Keratinocyte (primary cell): Measurements from ENCODE around the gene RUVBL2. TPM values are rescaled to one million over a fixed set of nuclear protein-coding genes. Genes with fewer than 3 reads are reported as not detected.

Source experiments
- DNase-seq: peaks from one replicate; pipeline ENCODE4 v3.0.0-alpha.2; 2011; ENCODE audit warnings: low read depth, missing footprints, low spot score
- FAIRE-seq: peaks from 2 replicates; lab custom pipeline; 2011; peaks lifted over from hg19 to GRCh38; lab: Jason Lieb, UNC
- H2AFZ ChIP-seq: 2 replicates; pipeline ENCODE4 v1.6.0; 2012; ENCODE audit warnings: low read length, control low read depth, inconsistent platforms; ENCODE audit not compliant: control insufficient read depth
- H3K27ac ChIP-seq: 2 replicates; pipeline ENCODE4 v1.5.1; 2011; ENCODE audit warnings: low read length; ENCODE audit not compliant: control insufficient read depth, insufficient read depth
- H3K27me3 ChIP-seq: 3 replicates; pipeline ENCODE4 v1.6.0; 2011; ENCODE audit warnings: low read length; ENCODE audit not compliant: control insufficient read depth, insufficient read depth; ENCODE audit errors: extremely low read depth
- H3K36me3 ChIP-seq, 2 experiments: 2 replicates in 1 of 2; 3 replicates in 1 of 2; pipeline ENCODE4 v1.5.1; 2011; ENCODE audit warnings: low read length in 2 of 2, mild to moderate bottlenecking in 1 of 2; ENCODE audit not compliant: control insufficient read depth in 2 of 2, insufficient read depth in 2 of 2; ENCODE audit errors: extremely low read depth in 1 of 2
- H3K4me1 ChIP-seq: 3 replicates; pipeline ENCODE4 v1.5.1; 2011; ENCODE audit warnings: low read length; ENCODE audit not compliant: control insufficient read depth, insufficient read depth; ENCODE audit errors: extremely low read depth
- H3K4me2 ChIP-seq: 3 replicates; pipeline ENCODE4 v1.6.0; 2011; ENCODE audit warnings: low read depth, low read length; ENCODE audit not compliant: control insufficient read depth, insufficient read depth; ENCODE audit errors: extremely low read depth
- H3K4me3 ChIP-seq, 3 experiments: fragments of 200-600 bp in 1 of 3; sonication (generic) in 1 of 3; 2 replicates in 2 of 3; 3 replicates in 1 of 3; pipeline ENCODE4 v1.5.1; 2011 to 2016; ENCODE audit warnings: low read length in 3 of 3, mild to moderate bottlenecking in 3 of 3, control low read depth in 2 of 3, inconsistent platforms in 1 of 3, low read depth in 1 of 3, mixed read lengths in 1 of 3, mixed run types in 1 of 3, moderate library complexity in 1 of 3; ENCODE audit not compliant: control insufficient read depth in 2 of 3, insufficient read depth in 2 of 3; ENCODE audit errors: extremely low read depth in 1 of 3
- H3K79me2 ChIP-seq: 2 replicates; pipeline ENCODE4 v1.6.0; 2012; ENCODE audit warnings: low read length; ENCODE audit not compliant: control insufficient read depth, insufficient read depth
- H3K9ac ChIP-seq: 3 replicates; pipeline ENCODE4 v1.6.0; 2011; ENCODE audit warnings: low read length; ENCODE audit not compliant: control insufficient read depth, insufficient read depth; ENCODE audit errors: extremely low read depth
- H3K9me1 ChIP-seq: 3 replicates; pipeline ENCODE4 v1.6.0; 2011; ENCODE audit warnings: low read length; ENCODE audit not compliant: control insufficient read depth, insufficient read depth; ENCODE audit errors: extremely low read depth
- H3K9me3 ChIP-seq: 2 replicates; pipeline ENCODE4 v1.5.1; 2012; ENCODE audit warnings: low read depth, low read length; ENCODE audit not compliant: control insufficient read depth
- H4K20me1 ChIP-seq: 3 replicates; pipeline ENCODE4 v1.6.0; 2011; ENCODE audit warnings: low read length; ENCODE audit not compliant: control insufficient read depth, insufficient read depth; ENCODE audit errors: extremely low read depth
- CTCF ChIP-seq, 3 experiments: IDR thresholded peaks in 1 of 3; conservative IDR thresholded peaks in 1 of 3; optimal IDR thresholded peaks in 1 of 3; 2 replicates in 2 of 3; 3 replicates in 1 of 3; pipeline versions ENCODE3 to v1.5.1; 2011; ENCODE audit warnings: low read length in 3 of 3, mild to moderate bottlenecking in 3 of 3, moderate library complexity in 2 of 3, control low read depth in 1 of 3, inconsistent platforms in 1 of 3; ENCODE audit not compliant: insufficient read depth in 2 of 3; ENCODE audit errors: extremely low read depth in 1 of 3
- EZH2 ChIP-seq: IDR thresholded peaks from one replicate; pipeline ENCODE4 v1.6.1; 2012; ENCODE audit warnings: inconsistent platforms, mild to moderate bottlenecking, low read length, moderate library complexity
- dilution Hi-C: fragments of 300-500 bp; cut with MboI; formaldehyde crosslinking; loops from one replicate; pipeline ENCODE4 v1.7.0; 2020; ENCODE audit warnings: low sequenced_read_pairs; ENCODE audit not compliant: extremely low pct_ligation_motif_present
- polyA plus RNA-seq, 5 experiments: library from polyadenylated mRNA; depleted of rRNA in 3 of 5; stranded (reverse) in 3 of 5; stranded (forward) in 1 of 5; unstranded in 1 of 5; fragments of >200 nt; gene quantifications; 1 replicate in 1 of 5; 2 replicates in 3 of 5; 3 replicates in 1 of 5; pipeline versions ENCODE4 v1.2.1 to v1.2.3, GENCODE V29; 2011 to 2012; ENCODE audit warnings: missing spikeins in 2 of 5, low read depth in 1 of 5, low replicate concordance in 1 of 5

RUVBL2 gene
- polyA plus RNA-seq, 1 donor (not counting 4 experiments of a cell fraction or from before 2014, with no cell fraction given), result 126 TPM

DNA sequence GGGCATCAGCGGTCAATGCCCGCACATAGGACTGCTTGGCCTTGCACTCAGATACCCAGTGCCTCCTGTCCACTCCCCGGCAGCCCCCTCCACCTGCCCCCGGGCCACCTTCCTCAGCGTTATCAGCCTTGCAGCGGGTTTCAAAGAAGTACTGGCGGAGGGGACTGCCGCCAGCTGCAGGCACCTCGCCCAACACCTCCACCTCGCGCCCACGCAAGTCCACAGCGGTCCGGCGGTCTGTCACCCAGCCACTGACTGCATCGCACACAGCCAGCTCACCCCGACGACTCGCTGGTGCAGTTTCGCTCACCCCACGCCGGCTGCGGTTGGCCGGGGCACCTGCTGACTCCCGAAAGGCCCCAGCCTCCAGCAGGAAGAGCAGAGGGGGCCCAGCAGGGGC, 67.8 kb downstream of the RUVBL2 start:
- Histone ChIP-seq H3K9ac (no peak overlapping the region), H3K79me2 (no peaks in the 10 kb centered on the region), H3K27me3 (peaks cover 4% of the 10 kb centered on the region), H3K4me2 (no peak overlapping the region), H4K20me1 (no peaks in the 10 kb centered on the region), H3K9me1 (peaks cover 2% of the 10 kb centered on the region), H3K9me3 (no peaks in the 10 kb centered on the region), H3K4me3 (no peak overlapping the region), H2AFZ (no peak overlapping the region), H3K4me1 (peaks cover 26% of the 10 kb centered on the region), H3K27ac (no peak overlapping the region), H3K36me3 (peaks cover 3 to 4% of the 10 kb centered on the region in 2 experiments)
- no peak for DNase-seq
- TF ChIP-seq CTCF (optimal IDR thresholded peaks at IDR 0.05 in 1 of 3, IDR thresholded peaks at IDR 0.05 in 1 of 3, conservative IDR thresholded peaks at IDR 0.05 in 1 of 3; ENCODE audit: extremely low read depth in 1 of 3, insufficient read depth in 2 of 3, low read length in 3 of 3) (no peak), EZH2 (no peak)
- dilution Hi-C loops, result no loop called here
- no peak for FAIRE-seq

DNA sequence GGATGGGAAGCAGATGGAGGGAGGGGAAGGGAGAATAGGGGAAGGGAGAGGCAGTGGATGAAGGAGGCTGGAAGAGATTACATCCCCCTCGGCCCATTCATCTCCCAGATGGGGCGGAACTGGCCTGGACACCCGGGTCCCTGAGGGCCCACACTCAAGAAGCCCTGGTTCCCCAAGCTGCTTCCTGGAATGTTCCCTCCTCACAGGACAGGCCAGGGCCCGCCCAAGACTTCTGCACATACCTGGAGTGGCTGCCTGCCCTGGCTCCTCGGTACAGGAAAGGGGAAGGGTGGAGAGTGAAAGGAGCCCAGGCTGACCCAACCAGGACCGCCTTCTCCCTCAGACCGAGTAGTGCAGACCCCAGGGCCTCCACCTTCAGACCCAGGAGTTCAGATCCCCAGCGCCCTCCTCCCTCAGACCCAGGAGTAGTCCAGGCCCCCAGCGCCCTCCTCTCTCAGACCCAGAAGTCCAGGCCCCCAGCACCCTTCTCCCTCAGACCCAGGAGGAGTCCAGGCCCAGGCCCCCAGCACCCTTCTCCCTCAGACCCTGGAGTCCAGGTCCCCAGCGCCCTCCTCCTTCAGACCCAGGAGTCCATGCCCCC, 70.4 kb downstream of the RUVBL2 start:
- H3K27ac ChIP-seq, result peak overlapping the region; percentile 80
- H3K4me2 ChIP-seq, result peak overlapping the region; percentile 84
- peak overlapping the region; percentile 70 for H3K9ac ChIP-seq
- H3K27me3 ChIP-seq, result peaks cover 18% of the 10 kb centered on the region
- H3K4me3 ChIP-seq, result peak overlapping the region; percentile 56 to 85 (median 71)
- H3K9me1 ChIP-seq, result peaks cover 2% of the 10 kb centered on the region
- TF ChIP-seq CTCF (optimal IDR thresholded peaks at IDR 0.05 in 1 of 3, IDR thresholded peaks at IDR 0.05 in 1 of 3, conservative IDR thresholded peaks at IDR 0.05 in 1 of 3; ENCODE audit: extremely low read depth in 1 of 3, insufficient read depth in 2 of 3, low read length in 3 of 3) (no peak), EZH2 (no peak)
- H4K20me1 ChIP-seq, result no peaks in the 10 kb centered on the region
- peaks cover 3 to 4% of the 10 kb centered on the region in 2 experiments for H3K36me3 ChIP-seq
- no peaks in the 10 kb centered on the region for H3K9me3 ChIP-seq
- peaks cover 12% of the 10 kb centered on the region for H3K4me1 ChIP-seq
- H3K79me2 ChIP-seq, result no peaks in the 10 kb centered on the region
- FAIRE-seq (peak; percentile 89), DNase-seq (no peak)
- H2AFZ ChIP-seq, result no peak overlapping the region
- dilution Hi-C loops, result no loop called here
